CD4-positive, alpha-beta T cell treated with Interferon gamma for 1 hour (primary cell): ENCODE results near the gene HRK.
"Not testable (repeated sequence)": the region's sequence is repeated elsewhere in the genome, so short reads cannot be mapped to it uniquely, and the experiment has no call there.

Source experiments
- DNase-seq: peaks from one replicate; pipeline ENCODE4 v3.0.0-alpha.2; 2020

HRK gene

DNA sequence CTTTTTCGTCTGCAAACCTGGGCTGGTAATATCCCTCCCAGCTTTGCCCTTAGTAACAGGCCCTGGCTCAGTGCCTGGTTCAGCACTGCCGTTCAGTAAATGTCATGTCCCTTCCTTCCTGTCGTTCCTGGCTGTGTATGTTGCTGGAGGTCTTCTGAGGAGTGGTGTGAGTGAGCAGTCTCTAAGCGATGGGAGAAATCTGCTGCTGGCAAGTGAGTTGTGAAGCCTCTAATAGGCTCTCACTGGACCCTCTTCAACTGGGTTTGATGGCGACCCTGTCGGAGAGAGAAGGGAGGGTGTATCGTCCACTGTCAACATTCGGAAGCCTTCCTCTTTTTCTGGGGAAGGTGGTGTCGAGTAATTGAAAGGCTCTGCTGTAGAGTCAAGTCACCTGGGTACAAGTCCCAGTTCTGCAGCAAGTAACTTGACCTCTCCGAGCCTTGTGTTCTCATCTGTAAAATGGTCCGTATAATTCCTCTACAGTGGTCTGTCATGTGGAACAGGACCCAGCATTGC, 62.8 kb downstream of the HRK start:
- peak; percentile 12 for DNase-seq

DNA sequence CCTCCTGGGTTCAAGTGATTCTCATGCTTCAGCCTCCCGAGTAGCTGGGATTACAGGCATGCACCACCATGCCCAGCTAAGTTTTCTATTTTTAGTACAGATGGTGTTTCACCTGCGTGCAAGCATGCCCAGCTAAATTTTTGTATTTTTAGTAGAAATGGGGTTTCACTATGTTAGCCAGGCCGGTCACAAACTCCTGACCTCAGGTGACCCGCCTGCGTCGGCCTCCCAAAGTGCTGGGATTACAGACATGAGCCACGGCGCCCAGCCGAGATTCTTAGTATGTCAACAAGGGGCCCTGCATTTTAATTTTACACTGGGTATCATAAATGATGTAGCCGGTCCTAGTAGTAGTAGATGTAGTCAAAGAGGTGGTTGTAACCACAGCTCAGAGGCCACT, 66.5 kb downstream of the HRK start:
- DNase-seq, result not testable (repeated sequence)

- no peak for DNase-seq
Measured at GRCh38 chr12:116813271-116814041, 67.8 kb downstream of the HRK start.

DNA sequence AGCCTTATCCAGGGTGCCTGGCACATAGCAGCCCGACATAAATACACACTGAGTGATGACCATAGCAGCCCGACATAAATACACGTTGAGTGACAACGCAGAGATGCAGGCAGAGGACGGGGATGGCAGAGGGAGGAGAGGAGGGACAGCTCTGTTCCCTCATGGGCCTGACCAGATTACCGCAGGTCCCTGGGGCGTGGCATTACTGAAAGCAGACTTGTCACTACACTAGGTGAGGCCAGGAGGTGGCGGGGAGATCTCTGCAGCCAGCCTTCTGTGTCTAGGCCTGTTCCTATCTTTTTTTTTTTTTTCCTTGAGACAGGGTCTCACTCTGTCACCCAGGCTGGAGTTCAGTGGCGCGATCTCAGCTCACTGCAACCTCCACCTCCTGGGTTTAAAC, 69.0 kb downstream of the HRK start:
- DNase-seq, result no peak

DNA sequence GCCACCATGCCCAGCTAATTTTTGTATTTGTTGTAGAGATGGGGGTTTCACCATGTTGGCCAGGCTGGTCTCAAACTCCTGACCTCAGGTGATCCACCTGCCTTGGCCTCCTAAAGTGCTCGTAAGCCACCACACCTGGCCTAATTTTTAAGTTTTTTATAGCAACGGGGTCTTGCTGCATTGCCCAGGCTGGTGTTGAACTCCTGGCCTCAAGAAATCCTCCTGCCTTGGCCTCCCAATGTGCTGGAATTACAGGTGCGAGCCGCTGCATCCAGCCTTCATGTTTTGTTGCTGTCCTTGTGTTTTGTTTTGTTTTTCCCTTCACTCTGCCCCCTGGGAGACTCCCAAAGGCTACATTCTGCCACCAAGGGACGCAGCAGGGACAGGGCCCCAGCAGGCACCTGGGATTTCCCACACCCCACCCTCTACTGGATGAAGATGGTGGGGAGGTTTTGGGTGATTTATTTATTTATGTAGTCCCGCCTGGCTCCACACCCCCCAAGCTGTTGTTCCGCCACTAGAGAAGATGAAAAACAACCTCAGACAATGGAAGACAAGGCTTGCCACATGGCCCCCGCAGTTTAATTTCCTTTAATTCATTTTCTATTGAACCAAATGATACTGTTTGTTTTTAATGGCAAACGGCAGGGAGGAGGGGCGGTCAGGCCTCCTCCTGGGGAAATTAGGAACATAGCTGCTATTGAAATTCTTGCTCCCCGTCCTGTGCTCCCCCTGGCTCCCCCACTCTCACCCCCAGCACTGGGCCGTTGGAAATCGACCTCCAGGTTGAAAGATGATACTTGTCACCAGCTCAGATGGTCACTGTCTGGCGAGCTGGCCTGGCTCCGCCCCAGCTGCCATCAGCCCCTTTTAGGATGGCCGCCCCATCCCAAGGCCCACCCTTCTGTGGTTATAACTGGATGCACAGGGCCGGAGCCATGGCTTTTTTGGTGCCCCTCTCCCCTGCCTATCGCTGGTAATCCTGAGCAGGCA, 72.8 kb downstream of the HRK start:
- no peak for DNase-seq

DNA sequence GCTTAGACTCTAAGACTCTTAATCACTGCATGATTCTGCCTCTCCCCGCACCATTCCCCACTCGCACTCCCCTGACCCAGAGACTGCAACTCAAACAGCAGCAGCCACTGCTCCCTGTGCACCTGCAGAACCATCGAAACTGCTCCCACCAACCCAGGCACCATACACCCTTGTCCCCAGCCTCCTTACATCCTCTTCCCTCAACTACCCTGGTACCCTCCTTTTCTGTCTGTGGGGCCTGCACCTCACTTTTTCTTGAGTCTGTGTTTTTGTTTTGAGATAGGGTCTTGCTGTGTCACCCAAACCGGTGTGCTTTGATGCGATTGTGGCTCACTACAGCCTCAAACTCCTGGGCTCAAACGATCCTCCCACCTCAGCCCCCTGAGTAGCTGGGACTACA, 73.7 kb downstream of the HRK start:
- no peak for DNase-seq

- no peak for DNase-seq
Measured at GRCh38 chr12:116806845-116807440, 74.3 kb downstream of the HRK start.
